NB4 (cell line): Measurements from ENCODE around the gene OLFM2.

Experiments used
- DNase-seq: peaks from one replicate; pipeline ENCODE4 v3.0.0; 2010; ENCODE audit warnings: low read depth
- H3K4me3 ChIP-seq: one replicate; pipeline ENCODE4 v1.5.1; 2011; ENCODE audit warnings: mild to moderate bottlenecking, low read depth, low read length, moderate library complexity
- MAX ChIP-seq: IDR thresholded peaks from 2 replicates; pipeline ENCODE4 v1.6.1; 2011; ENCODE audit warnings: low read depth, low read length
- MYC ChIP-seq: IDR thresholded peaks from 2 replicates; pipeline ENCODE4 v1.6.1; 2011; ENCODE audit warnings: low read depth, low read length
- POLR2A ChIP-seq: IDR thresholded peaks from 2 replicates; pipeline ENCODE4 v1.6.1; 2011; ENCODE audit warnings: mild to moderate bottlenecking; ENCODE audit not compliant: insufficient read length; ENCODE audit errors: extremely low read depth
- TF ChIP-seq, protein P1 (sequence below): IDR thresholded peaks from one replicate; pipeline ENCODE4 v1.5.1; 2012; ENCODE audit warnings: low read depth, low read length

OLFM2 gene

DNA sequence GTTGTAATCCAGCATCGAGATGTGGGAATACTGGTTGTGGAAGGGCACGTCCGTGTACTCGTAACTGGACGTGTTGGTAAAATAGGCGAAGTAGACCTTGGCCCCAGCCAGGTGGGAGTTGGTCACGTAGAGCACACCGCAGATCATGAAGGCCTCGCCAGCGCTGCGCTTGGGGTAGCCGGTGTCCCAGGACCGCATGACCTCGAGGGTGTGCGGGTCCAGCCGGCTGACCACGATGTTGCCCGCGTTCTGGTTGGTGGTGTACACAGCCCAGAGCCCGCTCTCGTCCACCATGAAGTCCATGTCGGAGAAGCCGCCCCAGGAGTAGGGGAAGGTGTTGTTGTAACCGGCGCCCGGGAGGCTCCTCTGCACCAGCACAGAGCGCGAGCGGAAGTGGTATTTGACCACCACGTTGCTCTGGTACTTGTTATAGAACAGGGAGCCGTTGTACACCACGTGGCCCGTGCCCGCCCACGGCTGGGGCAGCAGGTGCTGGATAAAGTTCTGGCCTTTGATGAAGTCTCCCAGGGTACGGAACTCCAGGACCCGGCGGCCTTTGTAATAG lies 82.0 kb downstream of the OLFM2 start:
- TF ChIP-seq MYC: no peak
- TF ChIP-seq, protein P1, sequence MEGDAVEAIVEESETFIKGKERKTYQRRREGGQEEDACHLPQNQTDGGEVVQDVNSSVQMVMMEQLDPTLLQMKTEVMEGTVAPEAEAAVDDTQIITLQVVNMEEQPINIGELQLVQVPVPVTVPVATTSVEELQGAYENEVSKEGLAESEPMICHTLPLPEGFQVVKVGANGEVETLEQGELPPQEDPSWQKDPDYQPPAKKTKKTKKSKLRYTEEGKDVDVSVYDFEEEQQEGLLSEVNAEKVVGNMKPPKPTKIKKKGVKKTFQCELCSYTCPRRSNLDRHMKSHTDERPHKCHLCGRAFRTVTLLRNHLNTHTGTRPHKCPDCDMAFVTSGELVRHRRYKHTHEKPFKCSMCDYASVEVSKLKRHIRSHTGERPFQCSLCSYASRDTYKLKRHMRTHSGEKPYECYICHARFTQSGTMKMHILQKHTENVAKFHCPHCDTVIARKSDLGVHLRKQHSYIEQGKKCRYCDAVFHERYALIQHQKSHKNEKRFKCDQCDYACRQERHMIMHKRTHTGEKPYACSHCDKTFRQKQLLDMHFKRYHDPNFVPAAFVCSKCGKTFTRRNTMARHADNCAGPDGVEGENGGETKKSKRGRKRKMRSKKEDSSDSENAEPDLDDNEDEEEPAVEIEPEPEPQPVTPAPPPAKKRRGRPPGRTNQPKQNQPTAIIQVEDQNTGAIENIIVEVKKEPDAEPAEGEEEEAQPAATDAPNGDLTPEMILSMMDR: no peak
- no peak for TF ChIP-seq POLR2A
- no peak for TF ChIP-seq MAX
- no peak for DNase-seq
- no peak overlapping the region for H3K4me3 ChIP-seq

- H3K4me3 ChIP-seq: no peak overlapping the region
- TF ChIP-seq, protein P1: no peak
- TF ChIP-seq POLR2A: no peak
- TF ChIP-seq MYC: no peak
- no peak for TF ChIP-seq MAX
- DNase-seq: peak; percentile 23
Observed at GRCh38 chr19:9850235-9850959, 85.9 kb downstream of the OLFM2 start.

DNA sequence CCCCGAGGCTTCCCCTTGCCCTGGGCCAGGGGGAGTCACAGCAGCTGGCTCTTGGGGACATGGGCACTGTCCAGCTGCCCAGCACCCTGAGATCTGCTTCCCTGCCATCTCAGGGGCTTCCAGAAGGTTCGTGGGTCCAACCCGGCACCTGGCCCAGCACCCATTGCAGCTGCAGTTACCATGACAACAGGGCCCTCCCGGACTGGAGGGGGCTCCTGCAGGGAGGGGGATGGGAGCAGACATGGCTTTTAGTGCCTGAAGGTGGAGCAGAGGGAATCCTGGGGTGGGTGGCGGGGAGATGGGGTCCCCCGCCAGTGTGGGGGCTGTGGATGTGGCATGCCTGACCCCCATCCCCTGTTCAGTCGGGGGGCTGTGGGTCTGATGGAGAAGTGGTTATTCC lies 86.5 kb downstream of the OLFM2 start:
- TF ChIP-seq, protein P1: no peak
- TF ChIP-seq MAX: no peak
- no peak for TF ChIP-seq POLR2A
- no peak for TF ChIP-seq MYC
- peak; percentile 9 for DNase-seq
- H3K4me3 ChIP-seq: no peak overlapping the region

DNA sequence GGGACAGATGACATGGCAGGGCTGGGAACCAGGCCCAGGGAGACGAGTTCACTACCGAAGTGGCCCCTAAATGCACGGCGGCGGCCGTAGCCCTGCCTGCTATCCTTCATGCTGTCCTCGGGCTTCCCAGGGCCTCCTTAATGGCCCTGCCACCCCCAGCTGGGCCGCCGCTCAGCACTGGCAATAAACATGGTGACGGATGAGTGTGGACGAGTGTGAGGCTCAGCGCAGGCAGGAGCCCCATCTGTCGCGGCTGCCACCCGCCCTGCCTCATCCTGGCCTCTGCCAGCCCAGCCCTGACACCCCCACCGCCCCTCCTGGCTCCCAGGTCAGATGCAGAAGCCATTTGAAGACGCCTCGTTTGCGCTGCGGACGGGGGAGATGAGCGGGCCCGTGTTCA lies 87.6 kb downstream of the OLFM2 start:
- TF ChIP-seq MYC (no peak), MAX (no peak), POLR2A (no peak)
- TF ChIP-seq, protein P1: no peak

GRCh38 chr19:9848060-9848459 lies 88.3 kb downstream of the OLFM2 start:
- DNase-seq: peak; percentile 48
- TF ChIP-seq MYC (no peak), MAX (no peak), POLR2A (no peak)
- TF ChIP-seq, protein P1: peak; percentile 82
- no peak overlapping the region for H3K4me3 ChIP-seq

More for the DNA sequence above, 87.6 kb downstream of the OLFM2 start:
- DNase-seq: no peak
- no peak overlapping the region for H3K4me3 ChIP-seq
